WI38 (cell line): ENCODE results near the gene PSD.

Experiments used
- H3K4me3 ChIP-seq: 2 replicates; pipeline ENCODE4 v1.5.1; 2011; ENCODE audit warnings: low read depth, mild to moderate bottlenecking, control low read depth, low read length
- CTCF ChIP-seq: IDR thresholded peaks from 2 replicates; pipeline ENCODE4 v1.5.1; 2012; ENCODE audit warnings: low read depth, mild to moderate bottlenecking, control low read depth, low read length

The PSD gene

DNA sequence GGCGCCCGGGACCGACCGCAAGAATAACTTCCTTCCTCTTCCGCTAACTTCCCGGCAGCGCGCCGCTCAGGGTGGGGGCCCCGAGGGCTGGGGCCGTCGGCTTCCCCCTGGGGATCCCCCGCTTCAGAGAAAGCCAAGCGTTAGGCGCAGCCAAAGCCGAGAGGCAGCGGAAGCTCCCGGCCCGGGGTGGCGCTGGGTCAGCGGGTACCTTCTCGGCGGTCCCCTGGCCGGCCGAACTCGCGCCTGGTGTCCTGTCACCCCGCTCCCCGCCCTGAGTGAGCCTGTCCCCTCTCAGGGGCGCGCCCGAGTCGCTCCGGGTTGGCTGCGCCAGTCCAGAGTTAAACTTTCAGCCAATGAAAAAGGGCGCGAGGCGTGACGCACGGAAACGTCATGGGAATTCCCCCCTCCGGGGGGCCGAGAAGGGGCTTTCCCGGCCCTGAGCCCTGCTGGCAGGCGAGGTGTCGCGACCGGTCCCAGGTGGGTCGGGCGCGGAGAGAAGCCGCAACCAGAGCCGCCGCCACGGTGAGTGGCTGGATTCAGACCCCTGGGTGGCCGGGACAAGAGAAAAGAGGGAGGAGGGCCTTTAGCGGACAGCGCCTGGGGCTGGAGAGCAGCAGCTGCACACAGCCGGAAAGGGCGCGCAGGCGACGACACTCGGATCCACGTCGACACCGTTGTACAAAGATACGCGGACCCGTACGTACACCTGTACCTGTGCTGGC is 24.3 kb downstream of the PSD start:
- peak overlapping the region; percentile 84 for H3K4me3 ChIP-seq
- TF ChIP-seq CTCF = no peak

DNA sequence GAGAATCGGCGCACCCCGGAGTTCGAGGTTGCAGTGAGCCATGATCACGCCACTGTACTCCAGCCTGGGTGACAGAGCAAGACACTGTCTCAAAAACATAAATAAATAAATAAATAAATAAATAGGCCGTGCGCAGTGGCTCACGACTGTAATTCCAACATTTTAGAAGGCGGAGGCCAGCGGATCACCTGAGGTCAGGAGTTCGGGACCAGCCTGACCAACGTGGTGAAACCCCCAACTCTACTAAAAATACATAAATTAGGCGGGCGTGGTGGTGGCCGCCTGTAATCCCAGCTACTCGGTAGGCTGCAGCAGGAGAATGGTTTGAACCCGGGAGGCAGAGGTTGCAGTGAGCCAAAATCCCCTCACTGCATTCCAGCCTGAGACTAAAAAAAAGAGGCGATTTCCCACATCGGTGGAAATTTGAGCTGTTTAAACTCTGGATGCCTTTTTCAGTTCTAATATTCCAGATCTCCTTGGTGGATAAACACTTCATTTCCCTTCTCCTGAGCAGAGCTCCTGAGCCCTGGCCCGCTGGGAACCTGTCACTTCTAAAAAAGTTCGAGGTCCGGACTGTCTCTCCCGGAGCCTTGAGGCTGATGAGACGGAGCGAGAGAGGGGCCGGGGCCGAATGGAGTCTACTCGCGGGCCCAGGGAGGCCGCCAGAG is 25.0 kb downstream of the PSD start:
- TF ChIP-seq CTCF = peak; percentile 92
- peak overlapping the region; percentile 84 for H3K4me3 ChIP-seq

DNA sequence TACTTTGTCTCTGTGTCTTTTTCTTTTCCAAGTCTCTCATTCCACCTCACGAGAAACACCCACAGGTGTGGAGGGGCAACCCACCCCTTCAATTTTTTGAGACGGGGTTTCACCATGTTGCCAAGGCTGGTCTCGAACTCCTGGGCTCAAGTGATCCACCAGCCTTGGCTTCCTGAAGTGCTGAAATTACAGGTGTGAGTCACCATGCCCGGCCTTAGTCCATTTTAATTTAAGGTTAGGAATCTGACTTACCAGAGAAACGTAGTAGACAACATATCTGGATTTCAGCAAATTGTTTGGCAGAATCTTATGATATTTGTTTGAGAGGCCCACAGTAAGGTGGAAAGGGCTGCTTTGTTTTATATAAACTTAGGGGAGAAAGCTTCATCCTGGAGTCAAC is 26.3 kb downstream of the PSD start:
- H3K4me3 ChIP-seq = no peak overlapping the region
- no peak for TF ChIP-seq CTCF

GRCh38 chr10:102389894-102390293 is 28.7 kb downstream of the PSD start:
- no peak for TF ChIP-seq CTCF
- no peak overlapping the region for H3K4me3 ChIP-seq

DNA sequence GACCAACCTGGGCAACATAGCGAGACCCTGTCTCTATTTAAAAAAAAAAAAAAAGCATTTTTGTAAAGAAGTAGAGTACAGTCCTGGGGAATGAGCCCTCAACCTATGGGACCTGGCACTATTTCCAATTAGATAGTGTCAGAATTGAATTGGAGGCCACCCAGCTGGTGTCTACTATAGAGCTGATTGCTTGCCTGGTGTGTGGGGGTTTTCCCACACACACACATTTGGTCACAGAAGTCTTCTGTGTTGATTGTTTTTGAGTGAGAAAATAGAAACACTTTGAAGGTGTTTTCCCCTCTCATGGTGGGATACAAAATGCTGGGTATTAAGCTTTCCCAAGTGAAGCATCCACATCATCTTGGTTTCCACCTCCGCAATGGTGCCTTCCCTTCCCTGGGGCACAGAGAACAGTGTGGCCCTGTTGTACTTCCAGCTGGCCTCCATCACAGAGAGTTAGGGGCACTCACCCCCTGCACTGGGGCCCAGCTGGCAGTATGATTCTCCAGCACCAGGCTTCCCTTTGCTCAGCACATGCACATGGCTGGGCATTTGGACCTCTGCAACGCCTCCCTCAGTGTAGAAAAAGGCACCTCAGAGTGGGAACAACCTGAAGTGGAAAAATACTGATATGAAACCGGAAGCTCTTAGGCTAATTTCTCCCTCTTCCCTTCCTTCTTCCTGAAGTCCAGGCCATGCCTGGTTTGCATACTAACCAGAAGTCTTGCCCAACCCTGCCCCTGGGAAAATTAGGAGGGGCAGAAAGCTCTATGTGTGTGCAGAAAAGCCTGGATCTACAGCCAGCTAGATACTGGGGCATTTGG is 33.8 kb downstream of the PSD start:
- H3K4me3 ChIP-seq = no peak overlapping the region
- TF ChIP-seq CTCF = no peak

- TF ChIP-seq CTCF = no peak
Observed at GRCh38 chr10:102384053-102384452, 34.5 kb downstream of the PSD start.

DNA sequence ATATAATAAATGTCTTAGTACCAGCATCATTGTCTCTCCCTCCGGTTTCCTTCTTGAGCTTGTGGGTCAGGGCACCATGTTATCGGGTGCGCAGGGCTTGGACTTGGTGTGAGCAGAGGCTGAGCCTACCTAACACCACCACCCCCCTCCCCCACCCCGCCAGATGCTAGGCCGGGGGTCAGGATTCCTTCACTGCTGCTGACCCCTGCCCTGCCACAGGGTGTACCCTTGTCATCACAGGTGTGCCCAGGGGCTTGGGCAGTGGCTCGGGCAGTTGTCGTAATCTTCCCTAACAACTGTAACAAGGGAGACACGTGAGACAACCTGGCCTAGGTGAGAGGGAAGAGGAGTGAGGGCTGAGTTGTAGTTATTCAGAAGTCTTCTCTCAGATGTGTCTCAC is 35.7 kb downstream of the PSD start:
- no peak for TF ChIP-seq CTCF
- no peak overlapping the region for H3K4me3 ChIP-seq

More at GRCh38 chr10:102384053-102384452, 34.5 kb downstream of the PSD start:
- no peak overlapping the region for H3K4me3 ChIP-seq
